Measurements from ENCODE around the gene GCSAML. TPM values are rescaled to one million over a fixed set of nuclear protein-coding genes. Genes with fewer than 3 reads are reported as not detected.

Gene GCSAML
- polyA plus RNA-seq, 3 donors: 0.16 TPM; not detected in 2

DNA sequence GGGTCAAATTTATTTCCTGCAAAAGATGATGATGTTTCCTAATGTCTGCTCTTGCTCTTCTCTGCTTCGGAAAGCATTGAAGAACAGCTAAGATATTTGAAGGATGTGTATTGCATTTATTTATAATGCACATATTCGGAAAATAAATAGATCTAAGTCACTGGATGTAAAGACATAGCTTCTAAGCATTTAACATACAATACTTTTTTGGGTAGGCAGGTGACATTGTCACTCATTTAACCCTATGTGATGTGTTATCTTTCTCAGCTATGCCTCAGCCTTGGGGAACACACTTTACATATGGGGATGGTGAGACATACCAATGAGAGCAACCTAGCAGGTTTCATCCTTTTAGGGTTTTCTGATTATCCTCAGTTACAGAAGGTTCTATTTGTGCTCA is 39.1 kb downstream of the GCSAML start, which contains the start of gene OR2G2:
Gene OR2G2 (plus strand): TSS at position 301 of the 400 bp plus-strand sequence. CDS start 0 bp downstream, at position 301.
- Histone ChIP-seq H4K20me1 (ENCODE audit: insufficient read depth, low read length) (no peaks in the 10 kb centered on the region), H3K27me3 (ENCODE audit: control insufficient read depth in 2 of 2, insufficient read depth in 2 of 2, low read length in 2 of 2) (no peaks in the 10 kb centered on the region), H3K36me3 (replicated peaks in 1 of 2; ENCODE audit: control insufficient read depth in 1 of 2, insufficient read depth in 2 of 2, low read length in 2 of 2) (no peaks in the 10 kb centered on the region), H3K4me3 (replicated peaks in 1 of 3; ENCODE audit: low read depth in 2 of 3, low read length in 3 of 3) (no peak within 1 kb of the TSS), H2AFZ (ENCODE audit: insufficient read depth, low read depth, low read length, poor library complexity, severe bottlenecking) (no peak within 1 kb of the TSS), H3K27ac (ENCODE audit: low read depth in 1 of 2, low read length in 2 of 2) (no peak within 1 kb of the TSS), H3K9me3 (replicated peaks in 1 of 2; ENCODE audit: control insufficient read depth in 1 of 2, insufficient read depth in 1 of 2, low read length in 2 of 2) (no peaks in the 10 kb centered on the region), H3K9ac (ENCODE audit: insufficient read depth, low read length, poor library complexity, severe bottlenecking) (no peak within 1 kb of the TSS), H3K4me1 (ENCODE audit: control insufficient read depth in 1 of 2, insufficient read depth in 2 of 2, low read length in 2 of 2) (no peaks in the 10 kb centered on the region), H3K79me2 (ENCODE audit: insufficient read depth, low read length) (no peaks in the 10 kb centered on the region), H3K4me2 (replicated peaks; ENCODE audit: extremely low read depth, low read length, poor library complexity, severe bottlenecking) (no peak within 1 kb of the TSS)
- WGBS (ENCODE audit: insufficient coverage): no CpG with 5 or more reads among the region's 2 CpGs
- no peak within 1 kb of the TSS for H3K27ac Mint-ChIP-seq
- H3K4me1 Mint-ChIP-seq: no peaks in the 10 kb centered on the region
- H3K36me3 Mint-ChIP-seq: no peaks in the 10 kb centered on the region
- no peak for DNase-seq
- TF ChIP-seq, protein P1, sequence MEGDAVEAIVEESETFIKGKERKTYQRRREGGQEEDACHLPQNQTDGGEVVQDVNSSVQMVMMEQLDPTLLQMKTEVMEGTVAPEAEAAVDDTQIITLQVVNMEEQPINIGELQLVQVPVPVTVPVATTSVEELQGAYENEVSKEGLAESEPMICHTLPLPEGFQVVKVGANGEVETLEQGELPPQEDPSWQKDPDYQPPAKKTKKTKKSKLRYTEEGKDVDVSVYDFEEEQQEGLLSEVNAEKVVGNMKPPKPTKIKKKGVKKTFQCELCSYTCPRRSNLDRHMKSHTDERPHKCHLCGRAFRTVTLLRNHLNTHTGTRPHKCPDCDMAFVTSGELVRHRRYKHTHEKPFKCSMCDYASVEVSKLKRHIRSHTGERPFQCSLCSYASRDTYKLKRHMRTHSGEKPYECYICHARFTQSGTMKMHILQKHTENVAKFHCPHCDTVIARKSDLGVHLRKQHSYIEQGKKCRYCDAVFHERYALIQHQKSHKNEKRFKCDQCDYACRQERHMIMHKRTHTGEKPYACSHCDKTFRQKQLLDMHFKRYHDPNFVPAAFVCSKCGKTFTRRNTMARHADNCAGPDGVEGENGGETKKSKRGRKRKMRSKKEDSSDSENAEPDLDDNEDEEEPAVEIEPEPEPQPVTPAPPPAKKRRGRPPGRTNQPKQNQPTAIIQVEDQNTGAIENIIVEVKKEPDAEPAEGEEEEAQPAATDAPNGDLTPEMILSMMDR (IDR thresholded peaks at IDR 0.05): no peak
- H3K27me3 Mint-ChIP-seq (ENCODE audit: low read depth in 3 of 3): peaks cover 0 to 2% (median 0%) of the 10 kb centered on the region in 3 donors
- intact Hi-C loops (cut with micrococcal nuclease): no loop called here
- H3K4me3 Mint-ChIP-seq: no peak within 1 kb of the TSS
- H3K9me3 Mint-ChIP-seq: peaks cover 3 to 10% (median 6%) of the 10 kb centered on the region in 7 donors

DNA sequence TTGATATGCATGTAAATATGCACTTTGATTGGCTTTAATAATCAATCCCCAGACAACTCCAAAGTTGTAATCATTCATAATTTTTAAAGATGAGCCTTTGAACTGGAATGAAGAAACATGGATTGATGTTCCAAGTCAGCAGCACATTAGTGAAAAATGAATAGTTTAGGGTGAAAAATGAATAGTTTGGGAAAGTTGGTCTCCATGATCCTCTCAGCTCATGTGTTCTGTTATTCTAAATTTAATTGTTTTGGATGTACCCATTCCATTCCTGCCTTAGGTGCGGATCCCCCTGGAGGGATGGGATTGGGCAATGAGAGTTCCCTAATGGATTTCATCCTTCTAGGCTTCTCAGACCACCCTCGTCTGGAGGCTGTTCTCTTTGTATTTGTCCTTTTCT is 56.4 kb downstream of the GCSAML start, which contains the start of gene OR2G3:
Gene OR2G3 (plus strand): TSS at position 301 of the 400 bp plus-strand sequence. CDS start 0 bp downstream, at position 301.
- Histone ChIP-seq H3K4me3 (replicated peaks in 1 of 3; ENCODE audit: low read depth in 2 of 3, low read length in 3 of 3) (no peak within 1 kb of the TSS), H3K27me3 (ENCODE audit: control insufficient read depth in 2 of 2, insufficient read depth in 2 of 2, low read length in 2 of 2) (no peaks in the 10 kb centered on the region), H3K27ac (ENCODE audit: low read depth in 1 of 2, low read length in 2 of 2) (no peak within 1 kb of the TSS), H2AFZ (ENCODE audit: insufficient read depth, low read depth, low read length, poor library complexity, severe bottlenecking) (no peak within 1 kb of the TSS), H3K4me1 (ENCODE audit: control insufficient read depth in 1 of 2, insufficient read depth in 2 of 2, low read length in 2 of 2) (no peaks in the 10 kb centered on the region), H3K9ac (ENCODE audit: insufficient read depth, low read length, poor library complexity, severe bottlenecking) (no peak within 1 kb of the TSS), H3K36me3 (replicated peaks in 1 of 2; ENCODE audit: control insufficient read depth in 1 of 2, insufficient read depth in 2 of 2, low read length in 2 of 2) (no peaks in the 10 kb centered on the region), H3K9me3 (replicated peaks in 1 of 2; ENCODE audit: control insufficient read depth in 1 of 2, insufficient read depth in 1 of 2, low read length in 2 of 2) (peaks cover 0 to 5% of the 10 kb centered on the region in 2 donors), H3K4me2 (replicated peaks; ENCODE audit: extremely low read depth, low read length, poor library complexity, severe bottlenecking) (no peak within 1 kb of the TSS), H4K20me1 (ENCODE audit: insufficient read depth, low read length) (no peaks in the 10 kb centered on the region), H3K79me2 (ENCODE audit: insufficient read depth, low read length) (no peaks in the 10 kb centered on the region)
- peaks cover 0 to 6% (median 1%) of the 10 kb centered on the region in 7 donors for H3K9me3 Mint-ChIP-seq
- DNase-seq: no peak
- H3K36me3 Mint-ChIP-seq: no peaks in the 10 kb centered on the region
- no peaks in the 10 kb centered on the region for H3K4me1 Mint-ChIP-seq
- no CpG with 5 or more reads among the region's 2 CpGs for WGBS (ENCODE audit: insufficient coverage)
- peaks cover 0 to 3% (median 0%) of the 10 kb centered on the region in 3 donors for H3K27me3 Mint-ChIP-seq (ENCODE audit: low read depth in 3 of 3)
- intact Hi-C loops (cut with micrococcal nuclease): no loop called here
- TF ChIP-seq, protein P1 (IDR thresholded peaks at IDR 0.05): no peak
- no peak within 1 kb of the TSS for H3K4me3 Mint-ChIP-seq
- no peak within 1 kb of the TSS for H3K27ac Mint-ChIP-seq
